C4-2B (cell line): Measurements from ENCODE around the gene ST8SIA1.

Source experiments
- H3K27ac ChIP-seq: fragments of 450-650 bp; 2 replicates; pipeline ENCODE4 v1.5.1; 2017
- ZFX ChIP-seq: fragments of 450-650 bp; IDR thresholded peaks from 2 replicates; pipeline ENCODE4 v1.6.1; 2017
- TF ChIP-seq, protein P1 (sequence below): fragments of 450-650 bp; conservative IDR thresholded peaks from 2 replicates; pipeline ENCODE4 v1.5.1; 2017; ENCODE audit warnings: mild to moderate bottlenecking

ST8SIA1 gene

DNA sequence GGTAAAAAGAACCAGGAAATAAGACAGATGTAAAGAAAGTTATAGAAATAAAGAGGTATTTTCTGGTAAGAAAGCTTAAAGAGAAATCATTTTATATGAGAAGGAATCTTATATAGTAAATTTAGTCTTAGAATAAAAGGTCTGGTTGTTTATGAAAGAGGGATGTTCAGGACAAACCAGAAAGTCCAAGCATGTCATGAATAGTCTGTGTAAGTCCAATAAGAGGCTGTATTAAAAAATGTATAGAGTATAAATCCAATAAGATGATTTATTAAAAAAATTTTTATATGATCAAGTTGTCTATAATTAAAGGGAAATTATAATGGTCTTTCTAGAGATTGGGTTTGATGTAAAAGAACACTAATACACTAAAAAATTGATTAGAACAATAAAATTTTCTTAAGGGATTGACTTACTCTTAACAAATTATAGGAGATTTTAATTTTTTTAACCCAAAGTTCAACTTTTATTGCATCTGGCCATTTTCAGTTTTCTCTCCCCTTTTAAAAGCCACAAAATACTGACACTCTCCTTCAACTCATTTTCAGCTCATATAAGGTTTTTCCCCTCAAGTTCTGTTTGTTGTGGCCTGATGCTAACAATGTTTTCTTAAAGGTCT is 35.1 kb downstream of the ST8SIA1 start:
- TF ChIP-seq ZFX, result no peak
- TF ChIP-seq, protein P1, sequence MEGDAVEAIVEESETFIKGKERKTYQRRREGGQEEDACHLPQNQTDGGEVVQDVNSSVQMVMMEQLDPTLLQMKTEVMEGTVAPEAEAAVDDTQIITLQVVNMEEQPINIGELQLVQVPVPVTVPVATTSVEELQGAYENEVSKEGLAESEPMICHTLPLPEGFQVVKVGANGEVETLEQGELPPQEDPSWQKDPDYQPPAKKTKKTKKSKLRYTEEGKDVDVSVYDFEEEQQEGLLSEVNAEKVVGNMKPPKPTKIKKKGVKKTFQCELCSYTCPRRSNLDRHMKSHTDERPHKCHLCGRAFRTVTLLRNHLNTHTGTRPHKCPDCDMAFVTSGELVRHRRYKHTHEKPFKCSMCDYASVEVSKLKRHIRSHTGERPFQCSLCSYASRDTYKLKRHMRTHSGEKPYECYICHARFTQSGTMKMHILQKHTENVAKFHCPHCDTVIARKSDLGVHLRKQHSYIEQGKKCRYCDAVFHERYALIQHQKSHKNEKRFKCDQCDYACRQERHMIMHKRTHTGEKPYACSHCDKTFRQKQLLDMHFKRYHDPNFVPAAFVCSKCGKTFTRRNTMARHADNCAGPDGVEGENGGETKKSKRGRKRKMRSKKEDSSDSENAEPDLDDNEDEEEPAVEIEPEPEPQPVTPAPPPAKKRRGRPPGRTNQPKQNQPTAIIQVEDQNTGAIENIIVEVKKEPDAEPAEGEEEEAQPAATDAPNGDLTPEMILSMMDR, result no peak
- no peak overlapping the region for H3K27ac ChIP-seq

DNA sequence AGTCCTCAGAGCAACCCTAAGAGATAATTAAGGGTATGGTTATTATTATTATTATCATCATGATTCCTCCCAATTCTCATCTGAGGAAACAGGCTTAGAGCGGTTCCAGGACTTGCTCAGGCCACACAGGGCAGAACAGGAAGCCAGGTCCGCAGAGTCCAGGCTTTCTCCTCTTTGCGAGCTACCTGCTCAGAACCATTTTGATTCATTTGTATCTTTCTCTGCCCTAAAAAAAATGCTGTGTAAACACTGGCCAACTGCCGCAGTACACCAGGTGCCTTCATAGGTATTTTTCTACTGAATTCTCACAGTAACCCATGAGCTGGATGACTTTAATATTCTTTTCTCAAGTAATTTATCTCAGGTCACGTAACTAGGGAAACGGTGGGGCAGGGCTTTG is 45.3 kb downstream of the ST8SIA1 start:
- TF ChIP-seq ZFX, result no peak
- TF ChIP-seq, protein P1, result no peak
- no peak overlapping the region for H3K27ac ChIP-seq

DNA sequence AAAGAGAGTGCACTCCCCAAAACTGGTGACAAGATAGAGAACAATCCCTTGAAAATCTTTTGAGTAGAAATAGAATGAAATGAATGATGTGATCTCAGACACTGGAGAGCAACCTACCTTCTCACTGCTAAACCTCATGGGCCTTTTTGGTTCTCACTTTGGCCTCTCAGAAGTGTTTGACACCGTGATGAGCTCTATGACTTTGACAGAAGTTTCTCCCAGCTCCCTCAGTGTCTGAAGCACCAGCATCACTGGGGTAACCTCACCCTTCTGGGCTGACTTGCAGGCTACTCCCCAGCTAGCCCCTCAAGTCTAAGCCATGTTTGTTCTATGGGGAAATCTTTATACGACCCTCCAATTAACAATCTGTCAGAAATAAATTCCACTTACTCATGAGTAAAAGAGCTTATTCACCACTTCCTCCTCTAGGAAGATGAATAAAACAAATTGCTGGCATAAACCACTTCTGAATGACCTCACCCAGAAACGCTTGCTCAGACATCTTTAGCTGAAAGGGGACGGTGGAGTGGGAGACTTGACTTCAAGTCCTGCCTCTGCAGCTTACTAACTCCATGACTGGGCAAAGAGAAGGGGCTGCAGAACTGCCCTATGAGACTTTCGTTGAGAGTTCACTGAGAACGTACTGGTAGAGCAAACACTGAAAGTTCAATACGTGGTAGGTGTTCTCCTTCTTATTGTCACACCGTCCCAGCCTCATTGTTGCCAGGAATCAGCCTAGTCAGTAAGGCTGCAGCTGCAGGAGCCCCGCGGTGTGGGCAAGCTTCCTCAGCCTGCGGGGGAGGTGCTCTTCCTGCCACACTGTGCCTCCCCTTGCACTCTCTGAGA is 46.5 kb downstream of the ST8SIA1 start:
- no peak overlapping the region for H3K27ac ChIP-seq
- TF ChIP-seq, protein P1, result no peak
- TF ChIP-seq ZFX, result no peak

DNA sequence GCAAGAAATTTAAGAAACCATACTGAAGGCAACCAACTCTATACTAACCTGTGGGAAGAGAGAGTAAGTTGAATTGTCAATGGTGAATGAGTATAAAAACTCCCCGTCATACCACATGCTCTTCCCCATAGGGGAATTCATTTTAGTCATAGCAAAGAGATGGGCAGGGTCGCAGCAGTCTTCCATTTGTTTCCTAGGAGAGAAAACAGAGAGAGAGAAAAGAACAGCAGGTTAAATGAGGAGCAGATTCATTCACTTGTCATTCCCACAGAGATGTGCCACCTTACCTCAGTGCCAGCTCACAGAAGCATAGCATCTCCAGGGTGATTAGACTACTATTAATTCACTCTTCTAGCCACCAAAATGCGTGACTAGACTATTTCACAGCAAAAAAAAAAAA is 47.4 kb downstream of the ST8SIA1 start:
- H3K27ac ChIP-seq, result no peak overlapping the region
- no peak for TF ChIP-seq ZFX
- TF ChIP-seq, protein P1, result no peak

DNA sequence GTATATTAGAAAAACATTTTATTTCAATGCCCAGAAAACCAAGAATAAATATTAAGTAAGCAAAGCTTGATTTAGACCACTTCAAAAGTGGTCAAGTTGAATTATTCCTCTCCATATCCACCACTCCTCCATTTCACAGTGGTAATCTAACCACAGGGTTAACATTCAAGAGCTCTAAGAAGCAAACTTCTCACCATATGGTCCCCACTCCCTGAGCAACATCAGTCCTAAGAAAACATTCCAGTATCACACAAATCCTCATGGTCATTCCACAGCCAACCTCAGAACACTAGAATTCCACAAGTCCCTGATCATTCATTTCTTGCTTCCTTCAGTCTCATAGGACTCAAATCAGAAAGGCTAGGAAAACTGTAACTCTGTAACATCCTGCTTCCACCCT is 47.9 kb downstream of the ST8SIA1 start:
- TF ChIP-seq, protein P1, result no peak
- no peak for TF ChIP-seq ZFX

DNA sequence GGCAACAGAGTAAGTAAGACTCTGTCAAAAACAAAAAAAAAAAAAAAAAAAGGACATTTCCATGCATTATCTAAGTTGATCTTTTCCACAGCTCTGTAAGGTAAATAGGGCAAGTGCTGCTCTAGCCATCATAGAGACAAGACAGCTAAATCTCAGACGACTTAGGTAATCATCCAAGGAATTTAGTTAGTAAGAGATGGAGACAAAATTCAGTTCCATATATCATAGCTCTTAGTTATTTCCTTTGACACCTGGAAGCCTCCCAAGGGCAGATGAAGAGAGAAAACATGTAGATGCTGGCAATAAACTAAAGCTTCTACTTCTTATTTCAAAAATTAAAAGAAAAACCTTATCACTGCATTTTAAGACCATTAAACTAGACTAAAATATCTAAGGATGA is 48.7 kb downstream of the ST8SIA1 start:
- TF ChIP-seq, protein P1, result no peak
- no peak for TF ChIP-seq ZFX
- H3K27ac ChIP-seq, result no peak overlapping the region

More for the DNA sequence above, 47.9 kb downstream of the ST8SIA1 start:
- no peak overlapping the region for H3K27ac ChIP-seq

DNA sequence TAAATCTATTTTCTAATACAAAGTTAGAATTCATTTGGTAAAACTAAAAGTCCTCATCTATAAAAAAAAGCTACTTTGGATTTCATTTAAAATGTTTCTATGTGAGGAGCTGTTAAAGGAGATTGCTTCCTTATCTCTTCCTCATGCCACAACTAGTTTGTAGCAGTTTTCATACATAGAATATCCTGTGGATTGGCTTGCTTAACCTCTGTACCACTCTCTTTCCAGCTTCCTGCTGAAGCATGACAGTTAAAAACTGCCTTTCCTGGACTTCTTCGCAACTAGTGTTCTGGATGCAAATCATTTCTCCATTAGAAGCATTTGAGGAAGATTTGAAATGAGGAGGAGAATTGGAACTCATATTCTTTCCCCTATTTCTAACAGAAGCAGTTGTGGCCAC is 49.6 kb downstream of the ST8SIA1 start:
- no peak overlapping the region for H3K27ac ChIP-seq
- TF ChIP-seq, protein P1, result no peak
- no peak for TF ChIP-seq ZFX
